Mesendoderm (in vitro differentiated cells): ENCODE data around the gene TMEM140.
"Not testable (repeated sequence)": the region's sequence is repeated elsewhere in the genome, so short reads cannot be mapped to it uniquely, and the experiment has no call there.

Experiments
- DNase-seq: peaks from one replicate; pipeline ENCODE4 v3.0.0; 2013
- H2AK5ac ChIP-seq: 2 replicates; pipeline ENCODE4 v1.6.1; 2013; ENCODE audit warnings: low read length, inconsistent platforms
- H2BK120ac ChIP-seq: 2 replicates; pipeline ENCODE4 v1.6.1; 2013; ENCODE audit warnings: low read depth, mild to moderate bottlenecking, low read length, moderate library complexity, mixed read lengths
- H2BK15ac ChIP-seq: replicated peaks from 2 replicates; pipeline ENCODE4 v1.6.1; 2013; ENCODE audit warnings: low read depth, mild to moderate bottlenecking, moderate library complexity
- H2BK5ac ChIP-seq: 2 replicates; pipeline ENCODE4 v1.6.1; 2013; ENCODE audit warnings: low read length, inconsistent platforms
- H3K18ac ChIP-seq: 2 replicates; pipeline ENCODE4 v1.6.1; 2013; ENCODE audit warnings: mild to moderate bottlenecking, low read length, mixed read lengths
- H3K23ac ChIP-seq: one replicate; pipeline ENCODE4 v1.6.1; 2013; ENCODE audit warnings: low read length
- H3K27ac ChIP-seq: 2 replicates; pipeline ENCODE4 v1.5.1; 2013; ENCODE audit warnings: low read depth, mild to moderate bottlenecking, inconsistent platforms, low read length, moderate library complexity
- H3K27me3 ChIP-seq: 2 replicates; pipeline ENCODE4 v1.6.1; 2013; ENCODE audit warnings: low read length, control low read depth, mild to moderate bottlenecking, inconsistent platforms; ENCODE audit not compliant: insufficient read depth, poor library complexity
- H3K36me3 ChIP-seq: 2 replicates; pipeline ENCODE4 v1.6.1; 2013; ENCODE audit warnings: low read length, inconsistent platforms; ENCODE audit not compliant: control insufficient read depth, insufficient read depth
- H3K4ac ChIP-seq: one replicate; pipeline ENCODE4 v1.6.1; 2013; ENCODE audit warnings: low read depth, mild to moderate bottlenecking, low read length, moderate library complexity
- H3K4me1 ChIP-seq: 2 replicates; pipeline ENCODE4 v1.6.1; 2013; ENCODE audit warnings: low read depth, low read length, inconsistent platforms; ENCODE audit not compliant: control insufficient read depth
- H3K4me2 ChIP-seq: 2 replicates; pipeline ENCODE4 v1.6.1; 2013; ENCODE audit warnings: low read length
- H3K4me3 ChIP-seq: 2 replicates; pipeline ENCODE4 v1.5.1; 2013; ENCODE audit warnings: mild to moderate bottlenecking, low read length
- H3K56ac ChIP-seq: one replicate; pipeline ENCODE4 v1.6.1; 2013; ENCODE audit warnings: low read length
- H3K79me1 ChIP-seq: 2 replicates; pipeline ENCODE4 v1.6.1; 2013; ENCODE audit warnings: low read length, inconsistent platforms
- H3K79me2 ChIP-seq: 2 replicates; pipeline ENCODE4 v1.6.1; 2013; ENCODE audit warnings: mild to moderate bottlenecking, low read length; ENCODE audit not compliant: control insufficient read depth, insufficient read depth
- H3K9ac ChIP-seq: 2 replicates; pipeline ENCODE4 v1.6.1; 2013; ENCODE audit warnings: low read length, inconsistent platforms
- H4K5ac ChIP-seq: one replicate; pipeline ENCODE4 v1.6.1; 2013; ENCODE audit warnings: low read length
- H4K8ac ChIP-seq: one replicate; pipeline ENCODE4 v1.6.1; 2013; ENCODE audit warnings: low read depth, mild to moderate bottlenecking, control low read depth, low read length, moderate library complexity
- WGBS: extraction: QIAGEN DNeasy Blood & Tissue Kit; methylation state at CpG from one replicate; pipeline ENCODE4 v1.1.7; 2013; ENCODE audit warnings: low lambda C conversion rate, missing lambda C conversion rate; ENCODE audit not compliant: insufficient coverage; ENCODE audit errors: extremely low coverage; 5-methylcytosine and 5-hydroxymethylcytosine counted together

TMEM140 gene

GRCh38 chr7:135168489-135169140 is 20.7 kb downstream of the TMEM140 start:
- DNase-seq = no peak
- Histone ChIP-seq H3K36me3 (peaks cover 16% of the 10 kb centered on the region), H3K4me1 (peaks cover 2% of the 10 kb centered on the region), H2BK15ac (no peak overlapping the region), H2BK120ac (no peak overlapping the region), H3K4me2 (no peak overlapping the region), H3K79me2 (peaks cover 10% of the 10 kb centered on the region), H3K9ac (no peak overlapping the region), H2BK5ac (no peak overlapping the region), H3K79me1 (peaks cover 17% of the 10 kb centered on the region), H3K4me3 (no peak overlapping the region), H2AK5ac (no peak overlapping the region), H4K5ac (no peak overlapping the region), H3K27ac (no peak overlapping the region), H3K27me3 (no peaks in the 10 kb centered on the region), H3K23ac (no peak overlapping the region), H3K56ac (peak overlapping the region; percentile 15), H3K4ac (no peak overlapping the region), H4K8ac (no peak overlapping the region), H3K18ac (no peak overlapping the region)
- no CpG with 5 or more reads among the region's 13 CpGs for WGBS

- Histone ChIP-seq H4K5ac (no peak overlapping the region), H3K4me1 (peaks cover 2% of the 10 kb centered on the region), H3K23ac (no peak overlapping the region), H3K79me1 (peaks cover 17% of the 10 kb centered on the region), H4K8ac (peak overlapping the region; percentile 99), H2BK15ac (no peak overlapping the region), H3K4me3 (peak overlapping the region; percentile 88), H3K18ac (peak overlapping the region; percentile 77), H2BK120ac (no peak overlapping the region), H2BK5ac (peak overlapping the region; percentile 22), H3K4me2 (peak overlapping the region; percentile 72), H3K27me3 (no peaks in the 10 kb centered on the region), H3K79me2 (peaks cover 10% of the 10 kb centered on the region), H3K9ac (peak overlapping the region; percentile 97), H3K27ac (peak overlapping the region; percentile 100), H3K4ac (peak overlapping the region; percentile 63), H3K36me3 (peaks cover 16% of the 10 kb centered on the region), H2AK5ac (no peak overlapping the region), H3K56ac (peak overlapping the region; percentile 98)
- peak; percentile 91 for DNase-seq
- WGBS = no CpG with 5 or more reads among the region's 11 CpGs
Measured at GRCh38 chr7:135169141-135169963, 21.5 kb downstream of the TMEM140 start.

- Histone ChIP-seq H3K4me2 (peak overlapping the region; percentile 72), H3K4me3 (peak overlapping the region; percentile 88), H3K18ac (peak overlapping the region; percentile 77), H2BK15ac (no peak overlapping the region), H3K79me1 (peaks cover 17% of the 10 kb centered on the region), H3K27ac (peak overlapping the region; percentile 100), H3K27me3 (no peaks in the 10 kb centered on the region), H3K4me1 (peaks cover 2% of the 10 kb centered on the region), H3K9ac (peak overlapping the region; percentile 97), H2BK5ac (peak overlapping the region; percentile 63), H3K4ac (peak overlapping the region; percentile 45), H3K79me2 (peaks cover 10% of the 10 kb centered on the region), H4K5ac (no peak overlapping the region), H4K8ac (peak overlapping the region; percentile 99), H3K23ac (peak overlapping the region; percentile 66), H2AK5ac (no peak overlapping the region), H3K36me3 (peaks cover 16% of the 10 kb centered on the region), H3K56ac (peak overlapping the region; percentile 98), H2BK120ac (no peak overlapping the region)
- no CpG with 5 or more reads among the region's 17 CpGs for WGBS
- no peak for DNase-seq
Measured at GRCh38 chr7:135169964-135170273, 22.0 kb downstream of the TMEM140 start.

GRCh38 chr7:135170274-135170997 is 22.6 kb downstream of the TMEM140 start, which contains the start of gene CYREN:
CYREN (minus strand) TSS chr7:135170707; CDS start chr7:135168922, 1,785 bp downstream.
- Histone ChIP-seq H3K18ac (peak within 1 kb of the TSS; percentile 77), H2BK120ac (no peak within 1 kb of the TSS), H3K23ac (peak within 1 kb of the TSS; percentile 66), H2AK5ac (no peak within 1 kb of the TSS), H2BK5ac (peak within 1 kb of the TSS; percentile 63), H3K36me3 (peaks cover 16% of the 10 kb centered on the region), H3K4me2 (peak within 1 kb of the TSS; percentile 72), H4K8ac (peak within 1 kb of the TSS; percentile 99), H3K27ac (peak within 1 kb of the TSS; percentile 100), H3K9ac (peak within 1 kb of the TSS; percentile 97), H3K4ac (peak within 1 kb of the TSS; percentile 63), H3K79me1 (peaks cover 17% of the 10 kb centered on the region), H2BK15ac (no peak within 1 kb of the TSS), H3K4me1 (peaks cover 2% of the 10 kb centered on the region), H3K4me3 (peak within 1 kb of the TSS; percentile 88), H3K27me3 (no peaks in the 10 kb centered on the region), H3K56ac (peak within 1 kb of the TSS; percentile 98), H3K79me2 (peaks cover 10% of the 10 kb centered on the region), H4K5ac (no peak within 1 kb of the TSS)
- peak; percentile 96 for DNase-seq
- whole genome bisulfite sequencing = no CpG with 5 or more reads among the region's 77 CpGs

- Histone ChIP-seq H3K18ac (peak overlapping the region; percentile 77), H3K27ac (peak overlapping the region; percentile 100), H3K79me2 (peaks cover 10% of the 10 kb centered on the region), H3K36me3 (peaks cover 16% of the 10 kb centered on the region), H3K9ac (peak overlapping the region; percentile 97), H3K79me1 (peaks cover 17% of the 10 kb centered on the region), H3K4me3 (peak overlapping the region; percentile 15), H3K56ac (peak overlapping the region; percentile 67)
- H3K23ac ChIP-seq, DNase-seq, H4K8ac ChIP-seq, H2BK120ac ChIP-seq, H3K27me3 ChIP-seq, H2BK5ac ChIP-seq, H4K5ac ChIP-seq, H2BK15ac ChIP-seq, H3K4me2 ChIP-seq, H3K4ac ChIP-seq, H2AK5ac ChIP-seq, H3K4me1 ChIP-seq: not testable (repeated sequence)
- WGBS = no CpG with 5 or more reads among the region's 12 CpGs
Measured at GRCh38 chr7:135170998-135171481, 23.2 kb downstream of the TMEM140 start.
